Measurements from ENCODE around the gene THAP4. TPM values are rescaled to one million over a fixed set of nuclear protein-coding genes. Genes with fewer than 3 reads are reported as not detected.
A peak's percentile ranks its signal among the peaks of the same experiment; 100 is the strongest.

THAP4 gene, protein sequence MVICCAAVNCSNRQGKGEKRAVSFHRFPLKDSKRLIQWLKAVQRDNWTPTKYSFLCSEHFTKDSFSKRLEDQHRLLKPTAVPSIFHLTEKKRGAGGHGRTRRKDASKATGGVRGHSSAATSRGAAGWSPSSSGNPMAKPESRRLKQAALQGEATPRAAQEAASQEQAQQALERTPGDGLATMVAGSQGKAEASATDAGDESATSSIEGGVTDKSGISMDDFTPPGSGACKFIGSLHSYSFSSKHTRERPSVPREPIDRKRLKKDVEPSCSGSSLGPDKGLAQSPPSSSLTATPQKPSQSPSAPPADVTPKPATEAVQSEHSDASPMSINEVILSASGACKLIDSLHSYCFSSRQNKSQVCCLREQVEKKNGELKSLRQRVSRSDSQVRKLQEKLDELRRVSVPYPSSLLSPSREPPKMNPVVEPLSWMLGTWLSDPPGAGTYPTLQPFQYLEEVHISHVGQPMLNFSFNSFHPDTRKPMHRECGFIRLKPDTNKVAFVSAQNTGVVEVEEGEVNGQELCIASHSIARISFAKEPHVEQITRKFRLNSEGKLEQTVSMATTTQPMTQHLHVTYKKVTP
- 20.0 TPM for total RNA-seq

- DNase-seq, result peak; percentile 88
These were observed at the start of gene THAP4, which contains the start of gene ATG4B for GRCh38 chr2:241637018-241637794. THAP4 (minus strand) TSS chr2:241637158; CDS start chr2:241637017, 141 bp downstream. ATG4B (plus strand) TSS chr2:241637693; CDS start chr2:241637715, 22 bp downstream.

DNA sequence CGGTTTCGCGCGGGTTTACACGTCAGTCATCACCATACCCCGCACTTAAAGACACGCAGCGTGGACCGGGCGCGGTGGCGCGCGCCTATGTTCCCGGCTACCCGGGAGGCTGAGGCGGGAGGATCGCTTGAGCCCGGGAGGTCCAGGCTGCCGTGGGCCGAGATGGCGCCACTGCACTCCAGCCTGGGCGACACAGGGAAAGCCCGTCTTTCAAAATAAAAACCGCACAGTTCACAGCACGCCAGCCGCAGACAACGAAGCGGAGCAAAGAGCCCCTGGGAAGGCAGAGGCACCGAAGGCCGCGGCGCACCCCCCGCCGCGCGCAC is 49.3 kb upstream of the THAP4 start:
- no peak for DNase-seq

- no peak for DNase-seq
These were observed 44.1 kb upstream of the THAP4 start for GRCh38 chr2:241680827-241681599.

DNA sequence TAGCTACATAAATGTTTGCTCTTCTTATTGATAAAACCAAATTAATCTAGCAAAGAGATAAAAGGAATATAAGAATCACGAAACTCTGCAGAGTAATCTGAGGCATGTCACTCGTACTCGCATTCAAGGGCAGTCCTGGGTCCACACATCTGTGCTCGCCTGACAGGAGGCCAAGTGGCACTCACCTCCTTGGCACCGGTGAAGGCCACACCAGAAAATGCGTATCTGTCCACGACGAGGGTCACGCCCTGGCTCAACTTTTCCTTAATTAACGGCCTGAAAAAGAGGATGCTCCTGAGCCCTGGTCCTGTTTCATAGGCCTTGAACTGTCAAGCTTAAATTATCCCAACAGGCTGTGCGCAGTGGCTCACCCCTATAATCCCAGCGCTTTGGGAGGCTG is 43.1 kb upstream of the THAP4 start:
- DNase-seq, result no peak

- no peak for DNase-seq
These were observed 42.0 kb upstream of the THAP4 start for GRCh38 chr2:241678784-241679540.

DNA sequence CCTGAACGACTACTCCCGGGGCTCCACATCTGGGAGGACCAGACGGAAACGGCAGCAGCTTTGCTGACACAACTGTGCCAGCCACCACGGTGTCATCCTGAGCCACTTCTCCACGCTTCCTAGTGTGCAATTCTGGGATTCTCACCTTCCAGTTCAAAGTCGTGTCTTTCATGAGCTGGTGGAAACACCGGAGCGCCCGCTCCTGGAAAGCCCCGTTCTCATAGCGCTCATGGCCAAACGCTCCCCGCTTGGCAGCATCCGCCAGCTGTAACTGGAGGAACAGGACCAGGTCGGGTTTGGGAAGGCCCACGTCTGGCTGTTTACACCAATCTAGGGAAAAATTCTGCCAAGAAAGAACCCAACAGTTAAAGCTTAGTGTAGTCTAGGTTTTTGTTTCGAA is 41.3 kb upstream of the THAP4 start:
- DNase-seq, result no peak

DNA sequence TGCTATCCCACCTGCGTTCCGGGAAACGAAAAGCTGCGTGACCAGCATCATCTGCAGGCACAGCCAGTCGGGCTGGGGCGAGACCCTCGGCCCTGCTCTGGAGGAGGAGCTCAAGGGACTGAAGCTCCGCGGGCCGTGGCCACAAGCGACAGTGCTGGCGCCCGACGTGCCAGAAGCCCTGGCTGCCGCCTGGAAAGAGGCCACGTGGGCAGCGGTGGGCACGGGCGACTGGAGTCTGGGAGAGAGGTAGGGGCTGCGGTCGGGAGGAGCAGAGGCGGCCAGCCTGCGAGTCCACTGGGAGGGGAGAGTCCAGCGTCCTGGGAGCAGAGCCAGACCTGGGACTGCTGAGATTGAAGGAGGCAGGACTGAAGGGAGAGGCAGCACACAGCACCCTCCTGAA is 40.4 kb upstream of the THAP4 start:
- DNase-seq, result no peak

- DNase-seq, result no peak
These were observed 39.7 kb upstream of the THAP4 start for GRCh38 chr2:241676665-241677064.

GRCh38 chr2:241675885-241676284 is 38.9 kb upstream of the THAP4 start:
- DNase-seq, result no peak

GRCh38 chr2:241673797-241674725 is 37.1 kb upstream of the THAP4 start:
- DNase-seq, result no peak

GRCh38 chr2:241673189-241673663 is 36.3 kb upstream of the THAP4 start:
- no peak for DNase-seq

- DNase-seq, result no peak
These were observed 35.6 kb upstream of the THAP4 start for GRCh38 chr2:241672243-241673188.

- DNase-seq, result no peak
These were observed 34.7 kb upstream of the THAP4 start for GRCh38 chr2:241671457-241672240.

- no peak for DNase-seq
These were observed 33.6 kb upstream of the THAP4 start for GRCh38 chr2:241670333-241671110.

DNA sequence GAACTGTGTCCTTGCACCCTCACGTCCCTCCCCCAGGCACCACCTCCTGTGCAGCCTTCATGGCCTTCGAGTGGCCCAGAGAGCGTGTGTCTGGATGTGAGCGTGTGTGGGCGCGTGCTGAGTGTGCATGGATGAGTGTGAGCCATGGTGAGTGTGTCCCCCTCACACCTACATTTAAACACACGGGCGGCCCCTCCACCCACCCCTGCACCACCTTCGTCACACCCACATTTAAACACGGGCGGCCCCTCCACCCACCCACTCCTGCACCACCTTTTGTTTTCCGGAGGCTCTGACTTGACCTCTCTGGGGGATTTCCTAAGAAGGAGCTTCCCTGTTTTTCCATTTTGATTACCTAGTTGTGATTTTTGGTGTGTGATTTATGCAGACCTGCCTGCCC is 31.9 kb upstream of the THAP4 start:
- DNase-seq, result no peak

- no peak for DNase-seq
These were observed 31.4 kb upstream of the THAP4 start for GRCh38 chr2:241668354-241668753.

- no peak for DNase-seq
These were observed 29.9 kb upstream of the THAP4 start for GRCh38 chr2:241666627-241667400.

Measured in skin of body (tissue), 2 donors.